Amniotic stem cell (primary cell): ENCODE data around the gene ELFN2.

ENCODE experiments used
- DNase-seq: peaks from one replicate; lab custom pipeline; 2025; lab: John Stamatoyannopoulos, UW

Gene ELFN2

DNA sequence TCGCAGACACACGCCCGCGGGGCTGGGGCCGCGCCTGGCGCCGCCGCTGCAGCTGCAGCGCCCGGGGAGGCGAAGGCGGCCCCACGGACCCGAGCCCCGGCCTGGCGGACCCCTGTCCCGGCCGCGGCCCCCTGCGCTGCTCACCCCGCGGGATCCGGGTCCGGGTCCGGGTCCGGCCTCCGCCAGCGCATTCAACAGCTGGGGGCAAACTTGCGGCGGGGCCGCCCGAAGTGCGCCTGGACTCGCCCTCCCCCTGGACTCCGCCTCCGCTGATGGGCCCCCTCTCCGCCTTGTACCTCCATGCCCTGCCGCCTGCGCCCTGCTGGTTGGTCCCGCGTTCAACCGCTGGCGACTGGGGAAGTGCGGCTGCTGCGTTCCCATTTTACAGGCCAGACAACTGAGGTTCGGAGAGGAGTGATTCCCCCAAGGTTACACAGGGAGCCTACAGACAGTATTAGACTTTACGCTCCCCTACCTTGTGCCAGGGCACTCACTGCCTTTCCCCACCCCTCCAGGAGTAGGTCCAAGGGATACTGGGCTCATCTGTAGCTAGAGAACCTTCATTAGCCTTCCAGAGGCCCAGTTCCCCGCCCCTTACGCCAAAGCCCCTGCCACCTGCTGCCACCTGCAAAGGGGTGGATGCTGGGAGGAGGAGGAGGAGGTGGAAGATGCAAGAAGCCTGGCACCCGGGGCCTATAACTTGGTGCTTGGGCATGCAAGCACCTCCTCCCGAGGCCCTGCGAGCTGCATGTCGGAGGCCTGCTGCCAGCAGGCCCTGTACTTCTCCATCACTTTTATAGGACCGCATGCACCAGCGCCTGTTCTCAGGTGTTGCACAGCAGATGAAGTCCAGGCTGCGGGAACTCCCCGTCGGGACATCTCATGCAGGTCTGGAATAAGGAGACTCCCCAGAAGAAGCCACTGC, 694 bp upstream of the ELFN2 start:
- DNase-seq: no peak

DNA sequence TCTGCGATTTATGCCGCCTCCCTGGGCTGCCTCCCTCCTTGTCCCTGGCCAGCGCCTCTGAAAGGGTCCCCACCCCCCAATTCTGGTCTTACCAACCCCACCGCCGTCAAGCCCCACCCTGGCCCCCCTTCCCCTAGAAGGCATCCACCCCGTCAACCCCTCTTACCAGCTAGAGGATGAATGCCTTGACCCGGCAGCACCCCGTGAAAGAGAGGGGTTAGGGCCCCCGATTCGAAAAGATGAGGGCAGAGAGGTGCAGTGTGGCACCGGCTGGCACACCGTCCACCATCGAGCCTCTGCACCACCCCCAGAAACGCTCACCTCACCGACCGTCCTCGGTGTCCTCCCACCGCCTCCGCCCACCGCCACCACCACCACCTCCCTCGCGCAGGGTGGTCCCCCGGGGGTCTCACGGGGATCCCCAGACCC, 559 bp downstream of the ELFN2 start:
- DNase-seq: no peak

DNA sequence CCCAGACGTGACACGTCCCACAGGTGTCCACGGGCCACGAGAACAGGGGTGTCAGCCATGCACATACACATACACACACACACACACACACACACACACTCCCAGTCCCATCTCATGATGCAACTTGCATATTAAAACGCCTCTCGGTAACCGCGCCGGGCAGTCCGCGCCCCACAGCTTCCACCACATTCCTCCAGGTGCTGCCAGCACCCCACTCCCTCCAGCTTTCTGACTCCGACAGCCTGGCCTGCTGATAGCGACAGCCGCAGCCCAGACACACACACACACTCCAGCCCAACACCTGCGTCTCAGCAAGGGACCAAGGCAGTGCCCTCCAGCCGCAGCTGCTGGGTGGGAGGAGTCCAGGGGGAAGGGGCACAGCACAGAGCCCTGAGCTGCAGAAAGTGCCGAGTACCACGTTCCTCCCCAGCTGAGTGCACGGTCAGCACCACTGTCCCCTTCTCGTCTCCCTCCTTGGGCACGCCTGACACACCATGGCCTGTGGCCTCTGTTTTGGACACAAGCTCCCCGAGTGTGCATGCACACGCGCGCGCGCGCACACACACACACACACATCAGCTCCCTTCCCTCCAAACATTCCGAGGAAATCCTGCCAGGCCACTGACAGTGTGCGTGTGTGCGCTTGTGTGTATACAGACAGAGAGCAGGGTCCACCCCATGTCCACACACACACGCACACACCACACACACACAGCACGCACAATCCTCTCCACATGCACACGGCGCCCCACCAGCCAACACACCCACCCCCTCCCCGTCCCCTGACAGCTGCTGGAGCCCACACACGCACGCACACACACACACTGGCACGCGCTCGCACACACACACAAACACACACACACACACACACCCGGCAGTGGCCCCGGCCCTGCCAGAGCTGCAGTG, 1.2 kb downstream of the ELFN2 start:
- no peak for DNase-seq

DNA sequence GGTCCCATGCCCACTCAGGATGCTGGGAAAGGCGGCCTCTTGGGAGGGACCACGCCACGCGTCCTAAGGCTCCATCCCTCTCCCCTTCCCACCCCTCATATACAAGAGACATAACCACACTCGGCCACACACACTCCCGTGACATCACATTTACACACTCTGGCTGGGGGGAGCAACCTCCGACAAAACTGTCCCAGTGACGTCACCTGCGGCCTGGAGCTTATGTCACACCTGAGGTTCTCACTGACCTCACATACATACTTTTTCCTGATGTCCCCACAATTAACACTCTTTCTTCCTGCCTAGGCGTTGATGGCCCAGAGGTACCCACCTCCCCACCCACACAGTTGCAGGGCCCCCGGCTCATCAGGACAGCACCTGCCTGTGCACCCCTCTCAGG, 1.9 kb downstream of the ELFN2 start:
- DNase-seq: no peak

DNA sequence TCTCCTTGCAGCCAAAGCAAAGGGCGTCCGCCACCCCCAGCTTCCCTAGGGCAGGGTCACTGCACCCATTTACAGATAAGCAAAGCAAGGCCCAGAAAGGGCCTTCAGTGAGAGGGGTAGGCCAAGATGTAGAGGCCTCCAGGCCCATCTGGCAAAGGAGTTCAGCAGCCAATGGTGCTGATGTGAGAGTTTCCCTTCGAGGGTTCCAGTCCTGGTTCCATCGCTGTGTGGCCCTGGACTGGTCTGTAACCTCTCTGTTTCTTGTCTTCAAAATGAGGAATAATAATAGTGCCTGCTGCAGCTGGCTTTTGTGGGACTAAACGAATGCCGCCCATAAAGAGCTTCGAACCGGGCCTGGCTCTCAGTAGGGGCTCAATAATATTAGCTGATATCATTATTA, 4.0 kb downstream of the ELFN2 start:
- no peak for DNase-seq

DNA sequence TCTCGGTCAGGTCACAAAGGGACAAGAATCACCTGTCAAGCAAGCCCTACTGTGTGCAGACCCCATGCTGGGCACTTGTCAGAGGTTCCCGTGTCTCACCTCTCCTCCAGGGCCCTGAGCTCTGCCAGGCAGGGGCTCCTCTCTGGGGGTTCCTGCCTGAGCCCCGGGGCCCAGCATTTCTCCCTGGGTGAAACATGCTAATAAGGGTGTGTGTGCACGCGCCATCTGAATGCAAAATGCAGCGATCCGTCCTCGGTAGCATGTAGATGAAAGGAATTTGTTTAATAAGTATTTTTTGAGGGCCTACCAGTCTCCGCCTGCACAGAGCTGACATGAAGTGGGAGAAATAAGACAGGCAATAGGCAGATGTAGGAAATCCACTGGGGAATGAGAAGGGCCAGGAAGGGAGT, 5.8 kb downstream of the ELFN2 start:
- DNase-seq: no peak

DNA sequence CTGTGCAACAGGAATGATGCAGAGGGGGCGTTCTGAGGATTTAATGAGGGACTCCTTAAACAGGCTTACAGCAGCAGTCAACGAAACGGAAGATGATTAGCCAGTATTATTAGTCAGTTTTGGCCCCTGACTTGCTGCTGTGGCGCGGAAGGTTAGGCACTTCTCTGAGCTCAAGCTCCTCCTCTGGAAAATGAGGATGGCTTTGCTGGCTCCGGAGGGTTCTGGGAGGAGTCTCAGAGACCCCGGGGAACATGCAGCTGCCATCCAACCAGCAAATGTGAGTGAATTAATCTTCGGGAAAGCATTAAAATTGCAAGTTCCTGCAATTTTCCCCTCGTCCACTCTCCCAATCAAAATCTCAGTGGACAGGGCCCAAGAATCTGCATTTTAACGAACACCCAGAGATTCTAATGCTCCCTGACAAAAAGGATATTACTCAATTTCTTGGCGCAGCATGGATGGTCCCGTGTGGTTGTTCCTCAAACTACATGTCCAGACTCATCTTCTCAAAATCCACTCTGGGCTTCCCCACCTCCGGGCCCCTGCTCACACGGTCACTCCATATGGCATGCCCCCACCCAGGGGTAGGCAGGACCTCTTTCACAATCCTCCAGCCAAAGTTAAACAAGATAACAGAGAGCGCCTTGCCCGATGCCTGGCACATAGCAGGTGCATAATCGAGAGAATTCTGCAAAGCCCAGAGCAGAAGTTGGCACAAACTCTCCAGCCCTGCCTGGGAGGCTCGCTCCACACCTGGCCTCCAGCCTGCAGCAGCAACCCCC, 6.4 kb downstream of the ELFN2 start:
- DNase-seq: no peak

DNA sequence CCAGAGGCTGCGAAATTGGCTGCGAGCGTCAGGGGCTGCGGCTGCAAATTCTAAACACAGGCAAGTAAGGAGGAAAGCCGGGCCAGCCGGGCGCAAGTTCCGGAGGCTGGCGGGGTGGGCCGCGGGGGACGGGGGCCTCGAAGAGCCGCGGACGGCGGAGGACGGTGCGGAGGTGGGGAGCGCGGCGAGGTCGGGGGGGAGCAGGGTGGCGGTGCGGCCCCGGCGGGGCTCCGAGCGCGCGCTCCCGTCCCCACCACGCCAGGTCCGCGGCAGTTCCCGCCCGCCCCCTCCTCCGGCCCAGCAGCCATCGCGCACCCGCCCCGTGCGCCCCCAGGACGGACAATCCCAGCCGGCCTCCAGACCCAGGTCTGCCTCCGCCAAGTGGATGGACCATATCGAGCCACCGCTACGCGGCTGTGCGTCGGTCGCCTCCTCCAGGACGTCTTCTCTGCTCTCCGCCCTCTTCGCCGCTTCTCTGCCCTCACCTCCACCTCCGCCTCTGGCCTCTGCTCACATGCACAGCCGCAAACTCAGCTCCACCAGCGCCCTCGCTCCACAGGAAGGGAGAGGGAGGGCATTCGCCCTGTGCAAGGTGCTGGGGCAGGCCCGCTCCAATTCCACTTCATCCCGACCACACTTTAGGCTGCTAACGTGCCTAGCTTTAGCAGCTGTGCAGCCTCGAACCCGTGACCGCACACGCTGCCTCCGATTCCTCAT, 7.2 kb downstream of the ELFN2 start:
- no peak for DNase-seq

DNA sequence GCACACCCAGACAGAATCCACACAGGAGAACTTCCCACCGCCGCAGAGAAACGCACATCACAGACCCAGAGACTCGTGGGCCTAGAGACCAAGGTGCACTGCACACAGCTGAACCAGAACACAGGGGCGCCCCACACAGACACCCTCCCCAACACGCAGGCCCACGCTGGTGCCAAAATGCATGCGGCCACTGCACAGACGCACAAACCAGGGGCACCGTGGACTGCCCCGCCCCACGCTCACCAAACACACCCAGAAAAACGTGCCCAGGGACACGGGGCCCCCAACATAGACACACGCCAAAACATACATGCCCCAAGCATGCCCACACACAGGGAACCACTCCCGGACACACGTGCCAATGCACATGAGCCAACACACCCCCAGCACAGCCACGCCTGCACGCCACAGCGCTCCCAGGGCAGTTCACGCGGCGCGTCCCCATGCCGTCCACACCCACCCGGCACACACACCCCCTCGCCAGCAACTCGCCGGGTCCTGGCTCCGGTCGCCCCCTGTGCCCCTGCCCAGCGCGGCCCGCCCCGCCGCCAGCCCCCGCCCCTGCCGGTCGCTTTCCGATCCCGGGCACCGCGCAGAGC, 7.8 kb downstream of the ELFN2 start:
- no peak for DNase-seq

DNA sequence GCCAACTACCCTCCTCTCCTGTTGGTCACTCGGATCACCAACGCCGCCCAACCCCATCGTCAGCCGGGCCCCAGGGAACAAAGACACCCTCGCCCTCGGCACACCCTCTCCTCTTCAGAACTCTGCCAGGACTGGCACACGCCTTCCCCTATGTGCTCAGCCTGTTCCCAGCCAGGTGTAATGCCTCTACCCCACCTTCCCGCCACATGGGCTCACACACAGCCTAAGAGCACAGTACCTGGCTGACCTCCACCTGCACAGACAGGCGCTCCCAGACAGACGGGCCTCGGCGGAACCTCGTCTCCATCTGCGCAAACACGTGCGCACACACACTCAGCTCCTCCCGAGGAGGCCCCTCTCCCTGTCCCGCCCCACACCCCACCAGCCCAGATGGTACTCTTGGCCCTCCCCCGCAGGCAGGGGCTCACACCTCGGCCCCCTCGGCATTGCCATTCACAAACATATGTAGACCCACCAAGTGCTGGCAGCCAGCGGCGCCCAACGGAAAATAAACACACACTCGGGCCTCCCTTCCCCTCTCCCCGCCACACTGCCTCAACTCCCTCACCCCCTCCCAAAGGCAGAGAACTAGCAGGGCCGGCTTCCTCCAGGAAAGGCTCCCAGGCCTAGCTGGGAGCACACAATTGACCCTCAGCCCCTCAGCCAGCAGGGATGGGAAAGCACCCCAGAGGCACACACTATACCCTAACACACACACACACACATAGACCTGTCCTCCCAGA, 8.5 kb downstream of the ELFN2 start:
- DNase-seq: no peak

DNA sequence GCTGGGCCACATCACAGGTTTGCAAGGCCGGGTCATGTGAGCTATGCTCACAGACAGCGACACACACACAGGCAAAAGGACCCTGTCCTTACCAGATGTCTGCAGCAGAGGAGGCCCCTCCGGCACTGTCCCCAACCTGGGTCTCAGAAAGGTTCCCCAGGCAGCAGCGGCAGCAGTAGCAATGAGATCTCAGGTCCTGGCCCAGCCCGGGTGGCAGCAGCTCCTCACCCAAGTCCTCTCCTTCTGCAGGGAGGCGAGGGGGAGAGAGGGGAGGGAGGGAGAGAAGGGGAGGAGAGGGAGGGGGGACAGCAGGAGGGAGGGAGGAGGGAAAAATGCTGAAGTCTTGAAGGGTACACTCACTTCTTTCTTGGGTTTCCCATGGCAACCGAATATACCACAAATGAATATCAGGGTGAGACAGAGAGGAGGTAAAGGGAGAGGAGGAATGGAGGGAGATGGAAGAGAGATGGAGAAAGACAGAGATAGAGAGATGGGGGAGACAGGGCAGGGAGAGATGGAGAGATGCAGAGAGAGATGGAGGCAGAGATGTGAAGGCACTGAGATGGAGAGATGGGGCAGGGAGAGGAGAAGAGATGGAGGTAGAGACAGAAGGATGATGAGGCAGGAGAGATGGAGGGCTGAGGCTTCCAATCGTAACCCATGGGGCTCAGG, 9.5 kb downstream of the ELFN2 start:
- no peak for DNase-seq

DNA sequence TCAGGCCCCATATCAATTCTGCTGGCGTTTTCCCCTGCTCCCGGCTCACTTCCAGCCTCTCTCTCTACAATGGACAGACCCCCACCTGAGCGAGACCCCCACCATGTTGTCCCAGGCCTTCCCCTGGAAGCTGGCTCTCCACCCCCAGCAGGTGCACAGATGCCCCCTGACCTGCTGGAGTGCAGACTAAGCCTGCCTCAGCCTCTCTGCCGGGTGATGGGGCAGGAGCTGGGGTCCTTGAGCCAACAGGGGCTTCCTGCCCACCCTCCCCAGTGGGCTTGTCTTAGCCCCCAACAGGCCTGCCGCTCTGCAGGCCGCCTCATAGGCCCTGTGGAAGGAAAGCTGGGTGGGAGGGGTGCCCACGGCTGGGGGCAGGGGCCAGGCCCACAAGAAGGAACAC, 10.0 kb downstream of the ELFN2 start:
- DNase-seq: no peak

DNA sequence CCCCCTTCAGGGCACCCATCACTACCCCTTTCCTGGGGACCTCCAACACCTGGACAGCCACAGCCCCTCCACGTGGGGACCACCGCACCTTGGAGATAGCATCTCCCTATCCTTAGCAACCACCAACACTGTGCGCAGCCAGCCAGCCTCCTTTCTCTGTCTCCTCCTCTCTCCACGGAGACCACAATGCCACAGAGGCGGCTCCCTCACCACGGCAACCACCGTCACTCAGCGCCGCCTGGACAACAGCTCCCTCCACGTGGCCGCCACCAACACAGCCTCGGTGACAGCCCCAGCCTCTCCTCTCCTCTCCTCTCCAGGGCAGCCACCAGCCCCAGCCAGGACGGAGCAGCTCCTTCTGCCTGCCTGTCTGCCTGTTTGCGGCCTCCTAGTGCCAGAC, 10.5 kb downstream of the ELFN2 start:
- no peak for DNase-seq

DNA sequence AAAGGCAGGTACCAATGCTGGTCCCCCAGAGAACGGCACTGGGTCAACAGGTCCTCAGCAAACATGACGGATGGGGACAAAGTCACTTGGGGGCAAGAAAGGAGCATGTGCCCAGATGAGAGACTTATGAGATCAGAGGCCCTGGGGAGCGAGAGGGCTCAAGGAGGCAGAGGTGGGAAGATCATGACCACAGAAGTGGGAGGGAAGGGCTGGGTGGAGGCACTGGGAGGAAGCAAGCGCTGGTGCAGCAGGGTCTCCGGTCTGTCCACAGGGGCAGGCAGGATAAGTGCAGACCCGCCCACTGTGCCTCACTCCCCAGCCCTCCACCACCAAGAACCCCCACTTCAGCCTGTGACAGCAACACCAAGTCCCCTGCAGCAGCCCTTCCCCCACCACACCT, 10.9 kb downstream of the ELFN2 start:
- no peak for DNase-seq

DNA sequence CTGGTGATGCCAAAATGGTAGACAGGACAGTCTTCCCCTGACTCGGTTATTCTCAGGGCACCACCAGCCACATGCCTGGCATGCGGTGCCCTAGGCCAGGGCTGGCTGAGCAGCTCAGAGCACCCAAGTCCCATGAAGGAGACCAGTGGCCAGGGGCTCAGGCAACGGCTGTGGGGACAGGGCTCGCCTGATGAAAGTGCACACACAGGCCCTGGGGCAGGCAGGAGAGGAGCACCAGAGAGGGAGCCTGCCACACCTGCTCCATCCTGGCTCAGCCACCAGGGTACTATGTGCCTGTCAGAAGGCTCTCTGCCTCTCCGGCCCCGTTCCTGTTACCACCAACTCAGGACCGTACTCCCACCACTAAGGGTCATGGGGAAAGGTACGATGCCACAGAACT, 12.1 kb downstream of the ELFN2 start:
- DNase-seq: no peak

DNA sequence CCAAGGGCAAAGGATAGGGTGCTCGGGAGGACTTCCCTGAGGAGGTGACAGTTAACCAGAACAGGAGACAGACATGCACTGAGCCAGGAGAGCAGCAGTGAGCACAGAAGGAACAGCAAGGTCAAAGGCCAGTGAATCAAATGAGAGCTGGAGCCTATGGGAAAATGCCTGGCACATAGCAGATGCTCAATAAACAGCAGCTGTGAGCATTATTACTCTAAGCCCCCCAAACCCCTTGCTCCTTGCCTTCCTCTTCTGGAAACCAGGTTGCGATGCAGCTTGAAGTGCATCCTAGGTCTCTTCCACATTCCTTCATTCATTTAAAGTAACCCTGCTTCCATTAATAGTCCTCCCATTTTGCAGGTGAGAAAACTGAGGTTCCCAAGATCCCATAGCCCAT, 13.0 kb downstream of the ELFN2 start:
- no peak for DNase-seq

DNA sequence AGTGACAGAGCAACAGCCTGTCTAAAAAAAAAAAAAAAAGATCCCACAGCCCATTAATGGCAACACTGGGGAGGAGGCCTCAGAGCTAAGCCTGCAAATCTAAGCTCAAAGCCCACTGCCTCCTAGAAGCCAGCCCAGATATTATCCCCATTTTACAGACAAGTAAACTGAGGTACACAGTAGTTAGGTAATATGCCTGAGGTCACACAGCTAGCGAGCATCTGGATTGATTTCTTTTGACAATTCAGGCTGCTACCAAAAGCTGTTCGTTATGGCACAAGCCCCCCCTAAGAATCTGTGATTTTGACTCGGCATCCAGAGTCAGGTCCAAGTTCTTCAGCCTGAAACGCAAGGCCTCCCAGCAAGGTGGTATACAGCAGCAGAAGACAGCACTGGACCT, 13.7 kb downstream of the ELFN2 start:
- DNase-seq: no peak

DNA sequence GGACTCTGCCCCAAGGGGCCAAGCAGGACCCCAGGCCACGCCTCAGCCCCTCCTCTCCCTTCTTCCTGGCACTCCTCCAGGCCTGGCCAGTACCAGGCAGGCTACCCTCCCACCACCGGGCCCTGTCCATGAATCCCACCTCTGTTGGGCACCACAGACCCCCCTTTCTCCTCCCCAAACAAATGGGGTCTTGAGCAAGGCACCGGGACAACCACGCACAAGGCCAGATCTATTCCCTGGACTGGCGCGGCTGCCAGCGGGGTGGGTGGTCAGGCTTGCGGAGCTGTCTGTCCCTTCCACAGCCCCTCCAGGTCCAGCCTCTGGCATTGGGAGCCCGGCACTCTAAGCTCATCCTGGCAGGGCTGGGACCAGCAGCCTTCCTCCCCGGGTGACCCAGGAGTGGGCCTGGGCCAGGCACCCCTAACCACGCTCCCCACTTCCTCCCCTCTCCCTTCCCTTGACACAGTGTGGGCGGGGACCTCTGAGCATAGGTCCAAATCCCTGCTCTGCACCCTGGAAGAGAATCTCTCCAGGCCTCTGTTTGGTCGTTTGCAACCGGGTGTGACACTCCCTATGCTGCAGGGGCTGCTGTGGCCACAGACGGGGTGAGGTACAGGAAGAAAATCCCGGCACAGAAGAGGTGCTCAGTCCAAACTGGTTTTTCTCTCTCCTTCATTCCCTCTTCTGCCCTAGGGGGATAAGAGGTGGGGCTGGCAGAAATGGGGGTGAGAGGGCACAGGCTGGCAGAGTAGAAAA, 14.6 kb downstream of the ELFN2 start:
- DNase-seq: no peak

DNA sequence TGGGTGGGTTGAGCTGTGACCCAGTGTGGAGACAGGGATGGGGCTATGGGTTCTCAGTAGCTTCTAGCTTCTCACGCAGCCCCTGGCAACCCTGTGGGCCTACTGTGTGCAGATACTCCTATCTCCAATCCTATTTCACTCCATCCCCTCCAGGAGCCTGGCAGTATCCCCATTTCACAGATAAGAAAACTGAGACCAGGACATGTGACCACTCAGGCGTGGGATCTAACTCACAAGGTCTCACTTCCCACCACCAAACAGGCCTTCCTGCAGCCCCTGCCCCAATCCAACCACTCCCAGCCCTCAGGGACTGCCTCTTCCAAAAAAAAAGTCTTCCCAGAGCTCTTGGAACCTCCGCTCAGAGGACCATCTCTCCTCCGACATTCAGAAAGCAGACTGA, 15.6 kb downstream of the ELFN2 start:
- no peak for DNase-seq
